NCI-H1417 (cell line): ENCODE measurements around the gene ZNF554.
A peak's percentile ranks its signal among the peaks of the same experiment; 100 is the strongest.

Source experiments
- DNase-seq, 3 experiments: peaks; one replicate each; lab custom pipeline; 2025; lab: John Stamatoyannopoulos, UW

ZNF554 gene

GRCh38 chr19:2827840-2828489 lies 8.3 kb downstream of the ZNF554 start:
- DNase-seq: no peak

- no peak for DNase-seq
Observed at GRCh38 chr19:2834294-2834871, 14.7 kb downstream of the ZNF554 start.

DNA sequence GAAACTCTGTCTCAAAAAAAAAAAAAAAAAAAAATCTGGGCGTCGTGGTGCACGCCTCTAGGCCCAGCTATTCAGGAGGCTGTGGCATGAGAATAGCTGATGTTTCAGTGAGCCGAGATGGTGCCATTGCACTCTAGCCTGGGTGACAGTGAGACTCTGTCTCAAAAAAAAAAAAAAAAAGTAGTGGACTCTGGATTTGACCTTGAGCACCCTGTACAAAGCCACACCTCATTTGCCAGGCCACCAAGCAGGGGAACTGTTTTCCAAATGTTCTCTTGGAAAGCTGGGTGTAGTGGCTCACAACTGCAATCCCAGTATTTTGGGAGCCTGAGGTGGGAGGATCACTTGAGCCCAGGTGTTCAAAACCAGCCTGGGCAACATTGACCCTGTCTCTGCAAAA lies 17.8 kb downstream of the ZNF554 start:
- no peak for DNase-seq

GRCh38 chr19:2840794-2841791 lies 21.4 kb downstream of the ZNF554 start, which contains the start of gene ZNF555:
TSS of gene ZNF555 (plus strand) at chr19:2841475. CDS start at chr19:2841573, 98 bp downstream.
- DNase-seq: peak; percentile 80 to 99 (median 93)

DNA sequence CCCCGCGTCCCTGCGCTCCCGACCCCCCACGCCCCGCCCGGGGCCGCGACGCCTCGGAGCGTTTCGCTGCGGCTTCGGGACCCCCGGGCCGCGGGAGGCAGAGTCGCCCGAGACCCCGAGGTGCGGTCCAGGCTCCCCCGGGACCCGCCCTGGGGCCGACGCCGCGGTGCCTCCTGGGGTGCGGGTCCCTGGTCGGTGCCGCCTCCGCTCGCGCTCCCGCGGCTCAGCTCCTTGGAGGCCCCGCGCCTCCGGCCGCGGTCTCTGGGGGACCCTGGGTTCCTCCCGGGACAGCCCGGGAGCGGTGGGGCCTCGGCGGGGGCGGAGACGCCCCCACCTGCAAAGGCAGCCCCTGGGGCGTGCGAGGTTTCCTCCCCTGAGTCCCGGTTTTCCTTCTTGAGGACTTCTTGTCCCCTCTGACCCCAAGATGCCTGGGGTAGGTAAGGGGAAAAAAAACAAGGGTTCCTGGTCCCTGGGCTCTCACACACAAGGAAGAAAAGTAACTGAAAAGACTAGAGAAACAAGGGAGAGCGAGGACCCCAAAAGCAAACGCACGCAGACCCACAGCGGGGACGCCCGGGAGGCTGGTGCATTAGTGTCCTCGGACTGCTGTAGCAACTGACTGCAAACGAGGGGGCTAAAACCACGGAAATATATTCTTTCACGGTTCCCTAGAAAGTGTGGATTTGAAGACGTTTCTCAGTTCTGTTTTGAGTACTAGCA lies 22.3 kb downstream of the ZNF554 start:
- DNase-seq: no peak

DNA sequence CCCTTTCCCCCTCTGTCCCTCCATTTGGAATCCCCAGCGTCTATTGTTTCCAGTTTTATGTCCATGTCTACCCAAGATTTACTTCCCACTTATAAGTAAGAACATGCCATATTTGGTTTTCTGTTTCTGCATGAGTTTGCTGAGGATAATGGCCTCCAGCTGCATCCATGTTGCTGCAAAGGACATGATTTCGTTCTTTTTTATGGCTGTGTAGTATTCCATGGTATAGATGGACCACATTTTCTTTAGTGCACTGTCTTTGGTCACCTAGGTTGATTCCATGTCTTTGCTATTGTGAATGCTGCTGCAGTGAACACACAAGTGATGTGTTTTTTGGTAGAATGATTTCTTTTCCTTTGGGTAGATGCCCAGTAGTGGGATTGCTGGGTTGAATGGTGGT lies 25.4 kb downstream of the ZNF554 start:
- DNase-seq: no peak

GRCh38 chr19:2846180-2846894 lies 26.7 kb downstream of the ZNF554 start:
- DNase-seq: no peak

GRCh38 chr19:2847507-2847906 lies 27.8 kb downstream of the ZNF554 start:
- no peak for DNase-seq

GRCh38 chr19:2848616-2849015 lies 28.9 kb downstream of the ZNF554 start:
- no peak for DNase-seq

DNA sequence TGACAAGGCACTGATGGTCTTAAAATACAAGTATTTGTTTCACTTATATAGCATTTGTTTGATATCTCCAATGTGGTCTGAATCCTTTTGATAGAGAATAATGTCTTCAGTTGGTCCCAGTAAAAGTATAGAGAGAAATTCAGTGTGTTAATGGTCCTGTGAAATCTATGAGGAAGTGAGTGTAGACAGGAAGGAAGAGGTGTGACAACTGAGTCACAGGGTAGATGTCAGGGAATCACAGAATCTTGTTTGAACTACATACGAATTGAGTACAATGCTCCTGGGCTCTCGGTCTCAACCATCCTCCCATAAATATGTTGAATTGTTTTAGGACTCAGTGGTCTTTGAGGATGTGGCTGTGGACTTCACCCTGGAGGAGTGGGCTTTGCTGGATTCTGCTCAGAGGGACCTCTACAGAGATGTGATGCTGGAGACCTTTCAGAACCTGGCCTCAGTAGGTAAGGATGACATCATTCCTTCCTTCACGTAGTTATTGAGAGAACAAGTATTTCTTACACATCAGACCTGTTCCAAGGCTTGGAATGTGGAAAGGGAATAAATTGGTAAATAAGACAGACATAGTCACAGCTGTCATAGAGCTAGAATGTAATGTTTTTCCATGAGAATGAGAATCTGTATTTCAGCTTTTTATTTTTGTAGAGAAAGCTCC lies 30.7 kb downstream of the ZNF554 start:
- no peak for DNase-seq

- no peak for DNase-seq
Observed at GRCh38 chr19:2852598-2852997, 32.9 kb downstream of the ZNF554 start.

DNA sequence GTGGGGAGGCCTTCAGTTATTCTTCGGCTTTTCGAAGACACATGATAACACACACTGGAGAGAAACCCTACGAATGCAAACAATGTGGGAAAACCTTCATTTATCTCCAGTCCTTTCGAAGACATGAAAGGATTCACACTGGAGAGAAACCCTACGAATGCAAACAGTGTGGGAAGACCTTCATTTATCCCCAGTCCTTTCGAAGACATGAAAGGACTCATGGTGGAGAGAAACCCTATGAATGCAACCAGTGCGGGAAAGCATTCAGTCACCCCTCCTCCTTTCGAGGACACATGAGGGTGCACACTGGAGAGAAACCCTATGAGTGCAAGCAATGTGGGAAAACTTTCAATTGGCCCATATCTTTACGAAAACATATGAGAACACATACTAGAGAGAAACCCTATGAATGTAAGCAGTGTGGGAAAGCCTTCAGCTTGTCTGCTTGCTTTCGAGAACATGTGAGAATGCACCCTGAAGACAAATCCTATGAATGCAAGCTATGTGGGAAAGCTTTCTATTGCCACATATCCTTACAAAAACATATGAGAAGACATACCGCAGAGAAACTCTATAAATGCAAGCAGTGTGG lies 33.4 kb downstream of the ZNF554 start:
- DNase-seq: no peak

DNA sequence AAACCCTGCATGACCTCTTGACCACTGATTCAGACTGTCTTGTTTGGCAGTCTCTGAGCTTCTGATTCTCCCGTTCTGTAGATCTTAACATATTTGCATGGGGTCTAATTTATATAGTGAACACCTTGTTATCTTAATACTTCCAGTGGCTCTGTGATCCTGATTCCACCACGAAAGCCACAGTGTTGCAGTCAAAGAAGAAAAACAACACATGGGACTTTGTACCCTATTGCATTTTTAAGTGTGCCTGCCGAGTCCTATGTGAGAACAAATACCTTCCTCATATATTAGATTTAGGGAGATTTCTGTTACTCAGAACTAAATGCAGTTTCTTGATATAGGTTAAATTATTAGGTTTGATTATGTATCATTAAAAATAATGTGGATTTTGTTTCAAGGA lies 35.2 kb downstream of the ZNF554 start:
- DNase-seq: no peak

GRCh38 chr19:2856457-2857050 lies 36.9 kb downstream of the ZNF554 start:
- no peak for DNase-seq

DNA sequence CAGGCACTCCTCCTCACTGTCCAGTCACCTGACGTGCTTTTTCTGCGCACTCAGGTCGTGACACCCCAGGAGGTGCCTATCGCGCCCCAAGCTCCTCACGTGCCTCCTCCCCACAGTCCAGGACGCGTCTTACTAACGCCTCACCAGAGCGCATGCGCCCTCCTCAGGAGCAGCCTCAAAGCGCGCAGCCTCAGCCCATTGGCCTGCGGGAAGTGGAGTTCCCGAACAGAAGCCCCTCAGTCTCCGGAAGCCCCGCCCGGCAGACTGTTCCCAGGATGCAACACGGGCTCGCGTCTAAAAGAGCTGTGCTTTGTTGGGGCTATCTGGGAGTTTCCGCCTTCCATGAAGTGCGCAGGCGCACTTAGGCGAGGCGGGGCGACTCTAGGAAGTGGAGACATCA lies 39.2 kb downstream of the ZNF554 start:
- no peak for DNase-seq

DNA sequence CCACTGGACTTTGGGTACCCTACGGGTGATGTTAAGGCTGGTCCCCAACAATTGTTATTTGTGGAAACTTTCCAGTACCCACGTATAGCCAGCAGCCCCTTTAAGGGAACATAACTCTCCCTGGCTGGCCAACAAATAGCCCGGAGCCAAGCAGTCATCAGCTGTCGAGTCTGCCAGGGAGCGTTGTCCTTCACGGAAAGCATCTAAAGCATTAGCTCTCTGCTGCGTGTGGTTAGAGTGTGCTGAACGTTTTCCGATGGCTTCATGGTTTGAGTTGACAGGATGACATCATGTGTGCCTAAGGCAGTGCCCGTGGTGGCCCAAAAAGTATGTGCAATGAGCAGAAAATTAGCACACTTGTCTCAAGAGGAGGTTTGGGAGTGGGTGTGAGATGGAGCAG lies 44.1 kb downstream of the ZNF554 start:
- DNase-seq: no peak

DNA sequence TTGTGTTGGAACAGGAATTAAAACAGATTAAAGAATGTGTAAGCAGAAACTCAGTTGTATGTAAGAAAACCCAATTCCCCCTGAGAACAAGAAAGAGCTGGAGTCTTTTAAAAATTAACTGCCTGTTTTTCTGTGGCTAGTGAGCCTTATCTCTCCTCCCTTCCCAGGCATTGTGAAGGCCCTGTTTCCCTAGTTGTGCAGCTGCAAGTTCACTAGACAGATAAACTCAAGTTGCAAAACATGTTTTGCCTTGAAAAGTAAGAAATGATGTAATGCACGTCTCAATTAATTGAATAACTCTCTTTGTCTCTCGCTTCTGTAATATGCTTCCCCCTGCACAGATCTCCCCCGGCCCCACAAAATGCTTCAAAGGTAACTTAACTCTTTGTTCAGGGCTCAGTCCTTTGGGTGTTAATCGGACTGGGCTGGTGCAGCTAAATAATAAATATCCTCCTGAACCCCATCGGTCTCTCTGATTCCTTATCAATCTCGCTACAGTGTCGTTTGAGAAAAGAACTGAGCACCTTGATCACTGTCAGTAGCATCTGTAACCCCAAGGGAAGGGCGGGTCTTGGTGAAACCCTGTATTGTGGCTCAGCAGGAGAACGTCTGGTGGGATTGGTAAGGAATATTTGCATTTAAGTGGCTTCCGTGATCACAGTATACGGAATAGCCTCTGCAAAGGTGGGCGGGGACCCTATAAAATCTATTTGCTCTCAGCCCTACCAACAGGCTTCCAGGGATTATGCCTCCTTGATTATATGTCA lies 45.8 kb downstream of the ZNF554 start:
- no peak for DNase-seq

DNA sequence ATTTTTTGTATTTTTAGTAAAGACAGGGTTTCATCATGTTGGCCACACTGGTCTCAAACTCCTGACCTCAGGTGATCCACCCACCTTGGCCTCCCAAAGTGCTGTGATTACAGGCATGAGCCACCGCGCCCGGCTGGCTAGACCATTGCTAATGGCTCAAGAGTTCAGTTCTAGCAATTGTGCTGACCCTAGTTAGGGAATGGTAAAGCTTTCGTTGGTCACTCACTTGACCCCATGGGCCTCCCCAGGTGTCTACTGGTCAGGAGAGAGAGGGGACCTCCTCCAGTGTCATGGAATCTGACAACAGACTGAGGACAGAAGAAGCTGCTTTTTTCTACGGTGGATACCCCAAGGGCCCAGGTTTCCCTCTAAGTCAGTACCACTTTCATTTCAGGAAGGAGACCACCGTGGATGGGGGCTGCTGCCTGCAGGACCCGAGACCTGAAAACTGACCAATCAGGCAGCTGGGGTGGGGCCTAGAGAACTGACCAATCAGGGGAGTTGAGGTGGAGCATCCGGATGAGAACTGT lies 46.9 kb downstream of the ZNF554 start:
- DNase-seq: no peak
